ENCODE measurements around the gene SEMA3G.

Gene SEMA3G

GRCh38 chr3:52408466-52408865 is 36.4 kb downstream of the SEMA3G start:
- DNase-seq (ENCODE audit: low spot score): no peak

- DNase-seq (ENCODE audit: low spot score): no peak
These were observed 37.1 kb downstream of the SEMA3G start for GRCh38 chr3:52407779-52408178.

- DNase-seq (ENCODE audit: low spot score): no peak
These were observed 38.0 kb downstream of the SEMA3G start for GRCh38 chr3:52406791-52407510.

GRCh38 chr3:52406231-52406661 is 38.7 kb downstream of the SEMA3G start:
- no peak for DNase-seq (ENCODE audit: low spot score)

- no peak for DNase-seq (ENCODE audit: low spot score)
These were observed 39.2 kb downstream of the SEMA3G start for GRCh38 chr3:52405601-52406110.

GRCh38 chr3:52405066-52405465 is 39.8 kb downstream of the SEMA3G start:
- no peak for DNase-seq (ENCODE audit: low spot score)

GRCh38 chr3:52404391-52404790 is 40.5 kb downstream of the SEMA3G start:
- no peak for DNase-seq (ENCODE audit: low spot score)

GRCh38 chr3:52403955-52404354 is 40.9 kb downstream of the SEMA3G start:
- no peak for DNase-seq (ENCODE audit: low spot score)

GRCh38 chr3:52403271-52403841 is 41.5 kb downstream of the SEMA3G start:
- no peak for DNase-seq (ENCODE audit: low spot score)

- DNase-seq (ENCODE audit: low spot score): no peak
These were observed 42.1 kb downstream of the SEMA3G start for GRCh38 chr3:52402706-52403270.

GRCh38 chr3:52402101-52402521 is 42.8 kb downstream of the SEMA3G start:
- DNase-seq (ENCODE audit: low spot score): no peak

- DNase-seq (ENCODE audit: low spot score): no peak
These were observed 43.4 kb downstream of the SEMA3G start for GRCh38 chr3:52401551-52401950.

- DNase-seq (ENCODE audit: low spot score): no peak
These were observed 43.9 kb downstream of the SEMA3G start for GRCh38 chr3:52401021-52401420.

- DNase-seq (ENCODE audit: low spot score): no peak
These were observed 44.6 kb downstream of the SEMA3G start for GRCh38 chr3:52400275-52400793.

GRCh38 chr3:52399593-52399992 is 45.3 kb downstream of the SEMA3G start:
- DNase-seq (ENCODE audit: low spot score): no peak

GRCh38 chr3:52399131-52399530 is 45.8 kb downstream of the SEMA3G start:
- no peak for DNase-seq (ENCODE audit: low spot score)

- no peak for DNase-seq (ENCODE audit: low spot score)
These were observed 46.2 kb downstream of the SEMA3G start for GRCh38 chr3:52398670-52399081.

GRCh38 chr3:52397676-52398399 is 47.1 kb downstream of the SEMA3G start:
- no peak for DNase-seq (ENCODE audit: low spot score)

- no peak for DNase-seq (ENCODE audit: low spot score)
These were observed 47.9 kb downstream of the SEMA3G start for GRCh38 chr3:52396907-52397591.

- no peak for DNase-seq (ENCODE audit: low spot score)
These were observed 48.6 kb downstream of the SEMA3G start for GRCh38 chr3:52396011-52396906.

GRCh38 chr3:52395503-52395865 is 49.4 kb downstream of the SEMA3G start:
- no peak for DNase-seq (ENCODE audit: low spot score)
